ENCODE measurements around the gene C4orf50.

- TF ChIP-seq GATA2 (IDR thresholded peaks at IDR 0.05; ENCODE audit: low read depth, low read length) (no peak), GATA3 (IDR thresholded peaks at IDR 0.05; ENCODE audit: low read depth, low read length) (no peak)
These were observed 61.2 kb downstream of the C4orf50 start for GRCh38 chr4:5957076-5957475.
